OCI-LY3 (cell line): ENCODE data around the gene DERL2.

Source experiments
- H2AFZ ChIP-seq: fragments of 200-600, 300-600 bp; shearing (Covaris generic); 2 replicates; pipeline ENCODE4 v1.6.0; 2014; ENCODE audit warnings: antibody characterized with exemption, low read depth, low read length
- H3K27ac ChIP-seq: fragments of 200-600, 300-600 bp; sonication (generic); 2 replicates; pipeline ENCODE4 v1.5.1; 2014; ENCODE audit warnings: mild to moderate bottlenecking, low read length, moderate library complexity, mixed read lengths
- H3K27me3 ChIP-seq: fragments of 200-600, 300-600 bp; sonication (generic); 2 replicates; pipeline ENCODE4 v1.6.1; 2014; ENCODE audit warnings: low read depth, low read length, mixed read lengths
- H3K36me3 ChIP-seq: fragments of 200-600, 300-600 bp; sonication (generic); replicated peaks from 2 replicates; pipeline ENCODE3; 2014; ENCODE audit warnings: low read depth, low read length, mixed read lengths
- H3K4me1 ChIP-seq: fragments of 300-600, 200-600 bp; sonication (generic); 2 replicates; pipeline ENCODE4 v1.6.1; 2014; ENCODE audit warnings: low read length, mixed read lengths
- H3K4me2 ChIP-seq: fragments of 200-600, 300-600 bp; sonication (generic); 2 replicates; pipeline ENCODE4 v1.6.1; 2014; ENCODE audit warnings: low read length, mixed read lengths
- H3K4me3 ChIP-seq: fragments of 300-600, 200-600 bp; sonication (generic); 2 replicates; pipeline ENCODE4 v1.5.1; 2014; ENCODE audit warnings: antibody characterized with exemption, mild to moderate bottlenecking, low read length, moderate library complexity
- H3K79me2 ChIP-seq: fragments of 300-600, 200-600 bp; shearing (Covaris generic); 2 replicates; pipeline ENCODE4 v1.6.1; 2014; ENCODE audit warnings: mild to moderate bottlenecking, low read length, mixed read lengths
- H3K9ac ChIP-seq: fragments of 300-600, 200-600 bp; shearing (Covaris generic); 2 replicates; pipeline ENCODE4 v1.6.0; 2014; ENCODE audit warnings: mild to moderate bottlenecking, low read length, moderate library complexity
- H3K9me3 ChIP-seq: fragments of 200-600, 300-600 bp; shearing (Covaris generic); 2 replicates; pipeline ENCODE4 v1.6.1; 2014; ENCODE audit warnings: low read length, mixed read lengths; ENCODE audit not compliant: insufficient read depth
- H4K20me1 ChIP-seq: fragments of 200-600, 300-600 bp; sonication (generic); 2 replicates; pipeline ENCODE4 v1.6.1; 2016; ENCODE audit warnings: low read length, mixed read lengths; ENCODE audit not compliant: insufficient read depth
- EZH2phosphoT487 ChIP-seq: fragments of 200-600 bp; shearing (Covaris generic); IDR thresholded peaks from 2 replicates; pipeline ENCODE4 v1.6.1; 2018; ENCODE audit warnings: antibody characterized with exemption, mixed run types, low read depth
- TF ChIP-seq, protein P1 (sequence below): fragments of 200-600, 300-600 bp; sonication (generic); IDR thresholded peaks from 2 replicates; pipeline ENCODE4 v1.5.1; 2014; ENCODE audit warnings: antibody characterized with exemption, low read length, low read depth

Gene DERL2

DNA sequence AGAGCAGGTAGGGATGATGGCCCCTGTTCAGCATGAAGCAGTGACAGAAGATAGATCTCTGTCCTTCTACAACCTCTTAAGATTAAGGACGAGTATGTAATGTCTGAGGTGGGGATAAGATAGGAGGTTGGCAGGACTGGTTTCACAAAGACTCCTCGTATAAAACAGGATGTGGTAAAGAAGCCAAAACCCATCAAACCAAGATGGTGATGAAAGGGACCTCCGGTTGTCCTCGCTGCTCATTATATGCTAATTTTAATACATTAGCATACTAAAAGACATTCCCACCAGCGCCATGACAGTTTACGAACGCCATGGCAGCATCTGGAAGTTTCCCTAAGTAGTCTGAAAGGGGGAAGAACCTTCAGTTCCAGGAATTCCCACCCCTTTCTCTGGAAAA, 27.6 kb upstream of the DERL2 start:
- H3K4me3 ChIP-seq: no peak overlapping the region
- no peaks in the 10 kb centered on the region for H3K79me2 ChIP-seq
- no peaks in the 10 kb centered on the region for H3K4me1 ChIP-seq
- no peak overlapping the region for H3K9ac ChIP-seq
- no peaks in the 10 kb centered on the region for H3K27me3 ChIP-seq
- TF ChIP-seq, protein P1, sequence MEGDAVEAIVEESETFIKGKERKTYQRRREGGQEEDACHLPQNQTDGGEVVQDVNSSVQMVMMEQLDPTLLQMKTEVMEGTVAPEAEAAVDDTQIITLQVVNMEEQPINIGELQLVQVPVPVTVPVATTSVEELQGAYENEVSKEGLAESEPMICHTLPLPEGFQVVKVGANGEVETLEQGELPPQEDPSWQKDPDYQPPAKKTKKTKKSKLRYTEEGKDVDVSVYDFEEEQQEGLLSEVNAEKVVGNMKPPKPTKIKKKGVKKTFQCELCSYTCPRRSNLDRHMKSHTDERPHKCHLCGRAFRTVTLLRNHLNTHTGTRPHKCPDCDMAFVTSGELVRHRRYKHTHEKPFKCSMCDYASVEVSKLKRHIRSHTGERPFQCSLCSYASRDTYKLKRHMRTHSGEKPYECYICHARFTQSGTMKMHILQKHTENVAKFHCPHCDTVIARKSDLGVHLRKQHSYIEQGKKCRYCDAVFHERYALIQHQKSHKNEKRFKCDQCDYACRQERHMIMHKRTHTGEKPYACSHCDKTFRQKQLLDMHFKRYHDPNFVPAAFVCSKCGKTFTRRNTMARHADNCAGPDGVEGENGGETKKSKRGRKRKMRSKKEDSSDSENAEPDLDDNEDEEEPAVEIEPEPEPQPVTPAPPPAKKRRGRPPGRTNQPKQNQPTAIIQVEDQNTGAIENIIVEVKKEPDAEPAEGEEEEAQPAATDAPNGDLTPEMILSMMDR: no peak
- TF ChIP-seq EZH2phosphoT487: no peak
- no peaks in the 10 kb centered on the region for H4K20me1 ChIP-seq
- no peaks in the 10 kb centered on the region for H3K9me3 ChIP-seq
- no peak overlapping the region for H2AFZ ChIP-seq
- no peaks in the 10 kb centered on the region for H3K36me3 ChIP-seq
- H3K27ac ChIP-seq: no peak overlapping the region
- H3K4me2 ChIP-seq: no peak overlapping the region

DNA sequence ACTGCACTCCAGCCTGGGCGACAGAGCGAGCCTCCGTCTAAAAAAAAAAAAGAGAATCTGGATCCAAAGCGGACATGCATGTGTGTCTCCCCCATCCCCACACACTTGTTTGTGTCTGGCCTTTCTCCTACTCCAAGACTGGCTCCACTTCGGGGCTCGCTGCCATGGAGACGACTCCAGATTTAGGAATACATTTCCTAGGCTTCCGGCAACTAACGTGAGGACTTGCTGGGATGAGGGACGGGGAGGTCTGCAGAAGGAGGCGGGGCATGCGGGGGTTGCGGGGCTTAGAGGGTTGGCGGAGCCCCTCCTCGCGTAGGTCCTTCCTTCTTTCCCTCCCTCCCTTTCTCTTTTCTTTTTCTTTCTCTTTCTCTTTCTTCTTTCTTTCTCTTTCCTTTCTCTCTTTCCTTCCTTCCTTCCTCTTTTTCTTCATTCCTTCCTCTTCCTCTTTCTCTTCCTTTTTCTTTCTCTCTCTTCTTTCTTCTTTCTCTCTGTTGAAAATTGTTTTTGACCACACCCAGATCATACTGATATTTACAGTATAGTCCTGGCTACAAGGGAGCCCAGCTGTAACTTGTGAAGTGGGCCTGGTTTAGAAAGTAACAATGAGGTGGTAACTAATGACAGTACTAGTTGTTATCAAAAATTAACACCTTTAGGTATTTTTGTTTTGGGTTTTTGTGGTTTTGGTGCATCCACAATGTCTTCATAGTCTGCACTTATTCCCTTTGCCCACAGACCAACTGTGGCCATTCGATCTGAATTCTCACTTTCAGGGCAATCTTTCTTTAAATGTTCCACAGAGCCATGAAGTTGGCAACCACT, 25.6 kb upstream of the DERL2 start:
- no peaks in the 10 kb centered on the region for H3K79me2 ChIP-seq
- H3K27me3 ChIP-seq: no peaks in the 10 kb centered on the region
- H3K4me1 ChIP-seq: no peaks in the 10 kb centered on the region
- no peak for TF ChIP-seq EZH2phosphoT487
- TF ChIP-seq, protein P1: no peak
- no peak overlapping the region for H3K4me2 ChIP-seq
- no peaks in the 10 kb centered on the region for H4K20me1 ChIP-seq
- H2AFZ ChIP-seq: no peak overlapping the region
- no peak overlapping the region for H3K9ac ChIP-seq
- H3K36me3 ChIP-seq: no peaks in the 10 kb centered on the region
- H3K27ac ChIP-seq: no peak overlapping the region
- H3K4me3 ChIP-seq: no peak overlapping the region
- H3K9me3 ChIP-seq: no peaks in the 10 kb centered on the region

DNA sequence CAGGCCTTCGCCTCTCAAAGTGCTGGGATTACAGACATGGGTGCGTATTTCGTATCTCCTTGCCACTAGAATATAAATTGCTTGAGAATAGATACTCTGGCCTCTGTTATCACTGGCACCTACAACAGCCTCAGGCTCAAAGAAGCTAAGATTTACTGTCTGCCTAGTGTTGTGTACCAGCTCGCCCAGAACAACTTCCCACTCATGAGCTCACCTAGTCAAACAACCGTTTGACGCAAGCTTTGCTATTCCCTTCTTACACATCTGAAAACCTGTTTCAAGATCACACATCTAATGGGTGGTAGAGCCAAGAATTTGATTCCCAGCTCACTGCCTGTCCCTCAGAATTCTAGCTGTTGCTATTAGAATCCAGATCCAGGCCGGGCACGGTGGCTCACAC, 24.8 kb upstream of the DERL2 start:
- TF ChIP-seq EZH2phosphoT487: no peak
- TF ChIP-seq, protein P1: no peak
- H3K27me3 ChIP-seq: no peaks in the 10 kb centered on the region
- H3K9ac ChIP-seq: no peak overlapping the region

DNA sequence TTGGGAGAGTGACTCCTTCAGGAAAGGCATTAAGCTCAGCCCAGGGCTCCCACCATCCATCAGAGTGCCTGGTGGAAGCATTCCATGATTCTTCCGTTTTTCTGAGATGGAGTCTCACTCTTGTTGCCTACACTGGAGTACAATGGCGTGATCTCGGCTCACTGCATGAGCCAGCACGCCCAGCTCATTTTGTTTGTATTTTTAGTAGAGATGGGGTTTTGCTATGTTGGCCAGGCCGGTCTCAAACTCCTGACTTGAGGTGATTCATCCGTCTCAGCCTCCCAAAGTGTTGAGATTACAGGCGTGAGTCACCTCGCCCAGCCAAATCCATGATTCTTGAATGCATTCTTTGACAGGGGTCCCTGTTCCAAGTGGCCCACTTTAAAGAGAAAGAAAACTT, 23.5 kb upstream of the DERL2 start:
- H3K27me3 ChIP-seq: no peaks in the 10 kb centered on the region
- no peaks in the 10 kb centered on the region for H3K79me2 ChIP-seq
- H4K20me1 ChIP-seq: no peaks in the 10 kb centered on the region
- H3K4me3 ChIP-seq: no peak overlapping the region
- TF ChIP-seq EZH2phosphoT487: no peak
- TF ChIP-seq, protein P1: no peak
- no peaks in the 10 kb centered on the region for H3K36me3 ChIP-seq
- H3K9me3 ChIP-seq: no peaks in the 10 kb centered on the region
- no peaks in the 10 kb centered on the region for H3K4me1 ChIP-seq
- H3K4me2 ChIP-seq: no peak overlapping the region
- H2AFZ ChIP-seq: no peak overlapping the region
- no peak overlapping the region for H3K27ac ChIP-seq
- no peak overlapping the region for H3K9ac ChIP-seq

More for the DNA sequence above, 24.8 kb upstream of the DERL2 start:
- no peak overlapping the region for H3K27ac ChIP-seq
- no peaks in the 10 kb centered on the region for H3K79me2 ChIP-seq
- no peak overlapping the region for H2AFZ ChIP-seq
- no peak overlapping the region for H3K4me3 ChIP-seq
- no peaks in the 10 kb centered on the region for H3K4me1 ChIP-seq
- H3K4me2 ChIP-seq: no peak overlapping the region
- H4K20me1 ChIP-seq: no peaks in the 10 kb centered on the region
- no peaks in the 10 kb centered on the region for H3K36me3 ChIP-seq
- H3K9me3 ChIP-seq: no peaks in the 10 kb centered on the region
